Prostate gland (tissue), 2 donors: ENCODE data around the gene F2R. TPM values are rescaled to one million over a fixed set of nuclear protein-coding genes. Genes with fewer than 3 reads are reported as not detected.

Experiments used
- DNase-seq: peaks from one replicate; pipeline ENCODE4 v3.0.0-alpha.2; 2019; ENCODE audit warnings: low spot score
- H3K27ac ChIP-seq, 2 donors: fragments of 200-600 bp; sonication (generic); 2 replicates each; pipeline ENCODE4 v1.5.1; 2017 to 2019
- H3K27me3 ChIP-seq: fragments of 200-600 bp; sonication (generic); replicated peaks from 2 replicates; pipeline ENCODE4 v1.5.1; 2019; ENCODE audit not compliant: insufficient read depth
- H3K36me3 ChIP-seq, 2 donors: fragments of 200-600 bp; sonication (generic); 1 replicate in 1 of 2; 2 replicates in 1 of 2; pipeline versions ENCODE4 v1.5.1 to v1.8.1; 2017 to 2019
- H3K4me1 ChIP-seq: fragments of 200-600 bp; sonication (generic); replicated peaks from 2 replicates; pipeline ENCODE4 v1.5.1; 2019
- H3K4me3 ChIP-seq, 2 donors: fragments of 200-600 bp; sonication (generic); 2 replicates each; pipeline ENCODE4 v1.5.1; 2017 to 2019
- H3K9me3 ChIP-seq: fragments of 200-600 bp; sonication (generic); 2 replicates; pipeline ENCODE4 v1.5.1; 2017
- POLR2A ChIP-seq: fragments of 450-650 bp; IDR thresholded peaks from one replicate; pipeline ENCODE4 v1.6.1; 2016; ENCODE audit warnings: antibody characterized with exemption, mild to moderate bottlenecking
- POLR2AphosphoS5 ChIP-seq: sonication (generic); formaldehyde crosslinking; IDR thresholded peaks from one replicate; pipeline ENCODE4 v1.6.1; 2017; ENCODE audit warnings: antibody characterized with exemption
- WGBS: methylation state at CpG from one replicate; pipeline ENCODE4 v1.1.5; 2018; 5-methylcytosine and 5-hydroxymethylcytosine counted together
- intact Hi-C: fragments of 100-400 bp; cut with DNase I; formaldehyde crosslinking; loops from one replicate; pipeline ENCODE4 v1.14.2; 2022
- total RNA-seq, 2 donors: library from RNA; depleted of rRNA; stranded (reverse); fragments of >200 nt; gene quantifications; one replicate each; pipeline ENCODE4 v1.1.0, GENCODE V29; 2016
- TF ChIP-seq, protein P1 (sequence below), 4 experiments: fragments of 200-600 bp in 2 of 4; fragments of 450-650 bp in 2 of 4; sonication (generic) in 2 of 4; IDR thresholded peaks; 1 replicate in 3 of 4; 2 replicates in 1 of 4; pipeline ENCODE4 v1.5.1; 2016 to 2019; ENCODE audit warnings: antibody characterized with exemption in 4 of 4, mild to moderate bottlenecking in 2 of 4, moderate library complexity in 2 of 4

Gene F2R
- total RNA-seq, 2 donors from 2014 or later: 4.1 to 22.3 TPM

DNA sequence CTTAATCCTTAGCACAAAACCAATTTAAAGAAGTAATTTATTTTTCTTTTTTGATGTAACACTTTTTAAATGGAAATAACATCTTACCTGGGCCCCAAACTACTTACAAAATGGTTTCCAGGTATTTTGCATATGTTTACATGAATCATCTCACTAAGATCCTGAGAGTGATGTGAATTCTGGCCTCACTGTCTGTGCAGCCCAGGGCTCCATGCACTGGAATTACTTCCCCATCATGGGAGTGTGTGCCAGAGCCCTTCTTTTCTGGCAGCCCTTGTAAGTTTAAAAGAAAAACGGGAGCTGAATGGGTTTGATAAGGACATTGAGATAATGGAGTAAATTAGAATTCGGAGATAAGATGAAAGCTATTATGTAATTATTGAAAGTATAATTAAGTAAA, 12.2 kb upstream of the F2R start:
- Histone ChIP-seq H3K9me3 (no peaks in the 10 kb centered on the region), H3K27me3 (no peaks in the 10 kb centered on the region), H3K36me3 (no peaks in the 10 kb centered on the region), H3K4me3 (no peak overlapping the region), H3K4me1 (no peaks in the 10 kb centered on the region), H3K27ac (no peak overlapping the region)
- 80% methylated on average over 2 of the region's 2 CpGs for WGBS
- DNase-seq: no peak
- TF ChIP-seq, protein P1, sequence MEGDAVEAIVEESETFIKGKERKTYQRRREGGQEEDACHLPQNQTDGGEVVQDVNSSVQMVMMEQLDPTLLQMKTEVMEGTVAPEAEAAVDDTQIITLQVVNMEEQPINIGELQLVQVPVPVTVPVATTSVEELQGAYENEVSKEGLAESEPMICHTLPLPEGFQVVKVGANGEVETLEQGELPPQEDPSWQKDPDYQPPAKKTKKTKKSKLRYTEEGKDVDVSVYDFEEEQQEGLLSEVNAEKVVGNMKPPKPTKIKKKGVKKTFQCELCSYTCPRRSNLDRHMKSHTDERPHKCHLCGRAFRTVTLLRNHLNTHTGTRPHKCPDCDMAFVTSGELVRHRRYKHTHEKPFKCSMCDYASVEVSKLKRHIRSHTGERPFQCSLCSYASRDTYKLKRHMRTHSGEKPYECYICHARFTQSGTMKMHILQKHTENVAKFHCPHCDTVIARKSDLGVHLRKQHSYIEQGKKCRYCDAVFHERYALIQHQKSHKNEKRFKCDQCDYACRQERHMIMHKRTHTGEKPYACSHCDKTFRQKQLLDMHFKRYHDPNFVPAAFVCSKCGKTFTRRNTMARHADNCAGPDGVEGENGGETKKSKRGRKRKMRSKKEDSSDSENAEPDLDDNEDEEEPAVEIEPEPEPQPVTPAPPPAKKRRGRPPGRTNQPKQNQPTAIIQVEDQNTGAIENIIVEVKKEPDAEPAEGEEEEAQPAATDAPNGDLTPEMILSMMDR (IDR thresholded peaks at IDR 0.05): no peak
- TF ChIP-seq POLR2A: no peak
- TF ChIP-seq POLR2AphosphoS5: no peak
- intact Hi-C loops: no loop called here

DNA sequence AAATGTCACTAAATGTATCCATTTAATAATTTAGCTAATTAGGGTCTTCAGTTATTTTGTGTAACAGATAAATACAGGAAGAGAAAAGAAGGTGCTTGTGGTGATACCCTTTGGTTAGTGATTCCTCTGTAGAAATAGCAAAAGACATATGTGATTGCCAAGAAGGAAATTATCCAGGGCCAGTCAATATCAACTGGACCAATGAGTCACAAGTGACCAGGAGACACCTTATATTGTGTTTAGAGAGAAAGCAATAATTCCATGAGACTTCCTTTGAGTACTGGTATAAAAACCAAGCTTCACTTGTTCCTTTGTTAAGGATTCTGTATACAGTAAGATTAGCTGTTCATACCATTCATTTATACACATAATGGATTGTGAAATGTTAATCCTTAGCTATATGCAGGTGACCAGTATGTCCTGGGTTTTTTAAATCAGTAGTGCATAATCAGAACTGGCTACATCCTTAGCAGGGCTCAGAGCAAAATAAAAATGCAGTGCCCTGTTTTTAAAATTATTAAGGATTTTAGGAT, 11.7 kb upstream of the F2R start:
- H3K9me3 ChIP-seq: no peaks in the 10 kb centered on the region
- H3K4me3 ChIP-seq: no peak overlapping the region
- intact Hi-C loops: no loop called here
- DNase-seq: no peak
- H3K36me3 ChIP-seq: no peaks in the 10 kb centered on the region
- H3K4me1 ChIP-seq: no peaks in the 10 kb centered on the region
- H3K27me3 ChIP-seq: no peaks in the 10 kb centered on the region
- H3K27ac ChIP-seq: no peak overlapping the region
- TF ChIP-seq, protein P1 (IDR thresholded peaks at IDR 0.05): no peak

DNA sequence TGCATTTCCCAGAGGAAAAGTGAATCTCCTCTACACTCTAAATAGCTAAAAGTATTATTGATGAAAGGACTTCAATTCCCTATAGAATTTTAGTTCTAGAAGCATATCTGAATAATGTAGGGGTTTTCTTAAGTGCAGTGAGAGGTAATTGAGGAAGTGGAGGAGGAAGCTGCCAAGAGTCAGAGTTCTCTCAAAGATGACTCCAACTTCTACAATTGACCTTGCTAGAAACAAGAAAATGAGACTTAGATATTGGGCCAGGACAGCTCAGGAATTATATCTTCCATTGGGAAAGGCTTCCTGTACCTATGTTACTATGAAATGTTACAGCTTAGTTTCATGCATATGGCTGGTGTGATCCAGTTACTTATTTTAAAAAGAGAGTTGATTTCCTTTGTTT, 10.4 kb upstream of the F2R start:
- H3K27ac ChIP-seq: no peak overlapping the region
- TF ChIP-seq POLR2A (no peak), POLR2AphosphoS5 (no peak)
- TF ChIP-seq, protein P1 (IDR thresholded peaks at IDR 0.05): no peak
- H3K4me1 ChIP-seq: no peaks in the 10 kb centered on the region

DNA sequence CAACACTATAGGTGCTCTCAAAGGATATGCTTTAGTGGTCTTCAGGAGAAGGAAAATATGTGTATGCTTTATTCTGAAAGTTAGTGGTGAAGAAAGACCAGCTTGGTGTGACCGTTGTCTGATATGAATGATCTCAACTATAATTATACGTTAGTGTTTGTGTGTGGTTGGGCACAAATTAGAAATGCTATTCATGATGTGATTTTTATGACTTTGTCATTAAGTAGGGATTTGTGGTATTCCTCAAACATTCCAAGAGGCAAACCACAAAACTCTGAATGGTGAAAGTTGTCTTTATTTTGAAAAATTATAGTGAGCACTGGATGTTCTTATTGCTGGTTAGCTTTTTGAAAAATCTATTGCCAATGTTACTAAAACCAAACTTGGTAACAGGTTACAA, 6.2 kb upstream of the F2R start:
- Histone ChIP-seq H3K27ac (no peak overlapping the region), H3K36me3 (no peaks in the 10 kb centered on the region), H3K27me3 (no peaks in the 10 kb centered on the region), H3K4me1 (no peaks in the 10 kb centered on the region), H3K9me3 (no peaks in the 10 kb centered on the region), H3K4me3 (no peak overlapping the region)
- no peak for DNase-seq
- intact Hi-C loops: no loop called here
- WGBS: 65% methylated on average over 2 of the region's 2 CpGs
- TF ChIP-seq POLR2AphosphoS5 (no peak), POLR2A (no peak)
- TF ChIP-seq, protein P1 (IDR thresholded peaks at IDR 0.05): no peak

More for the DNA sequence above, 10.4 kb upstream of the F2R start:
- no peak overlapping the region for H3K4me3 ChIP-seq
- intact Hi-C loops: no loop called here
- H3K9me3 ChIP-seq: no peaks in the 10 kb centered on the region
- H3K27me3 ChIP-seq: no peaks in the 10 kb centered on the region
- DNase-seq: no peak
- H3K36me3 ChIP-seq: no peaks in the 10 kb centered on the region

DNA sequence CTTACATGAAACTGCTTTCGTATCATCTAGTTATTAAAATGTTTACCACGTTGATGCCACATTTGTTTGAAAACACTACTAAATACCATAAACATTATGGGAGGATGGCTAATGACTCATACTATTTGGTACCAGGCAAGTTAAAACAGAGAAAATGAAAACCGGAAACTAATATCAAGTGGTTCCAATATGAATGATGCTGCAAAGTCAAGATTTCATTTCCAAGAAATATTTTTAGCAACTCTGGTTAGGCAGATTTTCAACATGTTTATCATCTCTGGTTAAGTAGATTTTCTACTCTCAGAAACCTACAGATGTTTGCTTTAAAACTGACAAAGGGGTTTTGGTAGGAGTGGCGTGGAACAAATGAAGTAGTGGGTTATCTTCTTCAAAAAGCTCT, 4.9 kb upstream of the F2R start:
- no peak overlapping the region for H3K27ac ChIP-seq
- 77% methylated on average over 4 of the region's 4 CpGs for WGBS
- TF ChIP-seq, protein P1 (IDR thresholded peaks at IDR 0.05): no peak
- no peak for TF ChIP-seq POLR2A
- no peak for TF ChIP-seq POLR2AphosphoS5
- intact Hi-C loops: no loop called here
- H3K27me3 ChIP-seq: no peaks in the 10 kb centered on the region
- H3K4me3 ChIP-seq: no peak overlapping the region
- H3K36me3 ChIP-seq: no peaks in the 10 kb centered on the region
- H3K9me3 ChIP-seq: no peaks in the 10 kb centered on the region
- no peaks in the 10 kb centered on the region for H3K4me1 ChIP-seq
- no peak for DNase-seq
